Endothelial cell of umbilical vein (primary cell): ENCODE data around the gene SNX30. TPM values are rescaled to one million over a fixed set of nuclear protein-coding genes. Genes with fewer than 3 reads are reported as not detected.

Source experiments
- BruUV-seq: library from RNA; stranded (reverse); fragments of 400-500 nt; replicated peaks from 2 replicates; lab custom pipeline; 2021; lab: Mats Ljungman, UMichigan
- CTCF ChIA-PET: fragments of 300-600, 350-600 bp; sonication (Branson Sonifier 250); formaldehyde crosslinking; loops from one replicate; lab custom pipeline; 2021; ENCODE audit warnings: antibody characterized with exemption, inconsistent platforms; lab: Charles Lee
- POLR2A ChIA-PET: fragments of 300-600, 350-600 bp; sonication (Branson Sonifier 250); formaldehyde crosslinking; loops from one replicate; lab custom pipeline; 2021; ENCODE audit warnings: antibody characterized with exemption, inconsistent platforms; lab: Charles Lee
- DNase-seq: peaks from one replicate; pipeline ENCODE4 v3.0.0-alpha.2; 2011; ENCODE audit warnings: low read depth, low spot score
- FAIRE-seq: peaks from 2 replicates; lab custom pipeline; 2011; peaks lifted over from hg19 to GRCh38; lab: Jason Lieb, UNC
- H2AFZ ChIP-seq: 2 replicates; pipeline ENCODE4 v1.6.0; 2012; ENCODE audit warnings: low read depth, low read length, control low read depth, inconsistent platforms
- H3K27ac ChIP-seq: 2 replicates; pipeline ENCODE4 v1.5.1; 2011; ENCODE audit warnings: low read depth, mild to moderate bottlenecking, control low read depth, low read length, moderate library complexity; ENCODE audit not compliant: insufficient read depth
- H3K27me3 ChIP-seq, 2 experiments: 2 replicates each; pipeline versions ENCODE4 v1.6.0 to v1.6.1; 2011; ENCODE audit warnings: low read length in 2 of 2, mixed read lengths in 1 of 2; ENCODE audit not compliant: control insufficient read depth in 2 of 2, insufficient read depth in 2 of 2
- H3K36me3 ChIP-seq, 2 experiments: 2 replicates in 1 of 2; 3 replicates in 1 of 2; pipeline ENCODE4 v1.5.1; 2011; ENCODE audit warnings: low read length in 2 of 2, mild to moderate bottlenecking in 1 of 2, moderate library complexity in 1 of 2; ENCODE audit not compliant: control insufficient read depth in 2 of 2, insufficient read depth in 2 of 2; ENCODE audit errors: extremely low read depth in 1 of 2
- H3K4me1 ChIP-seq: 3 replicates; pipeline ENCODE4 v1.5.1; 2011; ENCODE audit warnings: mild to moderate bottlenecking, low read length; ENCODE audit not compliant: control insufficient read depth, insufficient read depth; ENCODE audit errors: extremely low read depth
- H3K4me2 ChIP-seq: 2 replicates; pipeline ENCODE4 v1.6.1; 2011; ENCODE audit warnings: low read length, control low read depth, mixed read lengths; ENCODE audit not compliant: insufficient read depth
- H3K4me3 ChIP-seq, 3 experiments: fragments of 200-600 bp in 1 of 3; sonication (generic), shearing (Covaris generic) in 1 of 3; replicated peaks in 1 of 3; 2 replicates each; pipeline ENCODE4 v1.5.1; 2011 to 2016; ENCODE audit warnings: control low read depth in 3 of 3, low read length in 3 of 3, mild to moderate bottlenecking in 2 of 3, inconsistent platforms in 1 of 3, low read depth in 1 of 3, moderate library complexity in 1 of 3; ENCODE audit not compliant: insufficient read depth in 1 of 3
- H3K79me2 ChIP-seq: 2 replicates; pipeline ENCODE4 v1.6.0; 2012; ENCODE audit warnings: low read length, inconsistent platforms; ENCODE audit not compliant: control insufficient read depth, insufficient read depth
- H3K9ac ChIP-seq: replicated peaks from 2 replicates; pipeline ENCODE3; 2011; ENCODE audit warnings: low read length, control low read depth; ENCODE audit not compliant: insufficient read depth; ENCODE audit errors: extremely low read depth
- H3K9me1 ChIP-seq: replicated peaks from 3 replicates; pipeline ENCODE4 v1.6.0; 2011; ENCODE audit warnings: mild to moderate bottlenecking, low read length; ENCODE audit not compliant: control insufficient read depth, insufficient read depth; ENCODE audit errors: extremely low read depth
- H3K9me3 ChIP-seq: replicated peaks from 2 replicates; pipeline ENCODE4 v1.5.1; 2012; ENCODE audit warnings: low read length, inconsistent platforms; ENCODE audit not compliant: control insufficient read depth, insufficient read depth
- H4K20me1 ChIP-seq: replicated peaks from 2 replicates; pipeline ENCODE3; 2011; ENCODE audit warnings: mild to moderate bottlenecking, low read length; ENCODE audit not compliant: control insufficient read depth, insufficient read depth; ENCODE audit errors: extremely low read depth
- CTCF ChIP-seq, 2 donors: IDR thresholded peaks; 1 replicate in 1 of 2; 2 replicates in 1 of 2; pipeline ENCODE4 v1.5.1; 2011; ENCODE audit warnings: low read length in 2 of 2, mild to moderate bottlenecking in 2 of 2, moderate library complexity in 2 of 2, control low read depth in 1 of 2, inconsistent platforms in 1 of 2, low read depth in 1 of 2; ENCODE audit not compliant: insufficient read depth in 1 of 2; ENCODE audit errors: extremely low read depth in 1 of 2
- EZH2 ChIP-seq: IDR thresholded peaks from 2 replicates; pipeline ENCODE4 v1.6.1; 2012; ENCODE audit warnings: borderline replicate concordance, low read depth, mild to moderate bottlenecking, moderate library complexity, low read length, inconsistent platforms; ENCODE audit not compliant: severe bottlenecking
- FOS ChIP-seq: IDR thresholded peaks from 2 replicates; pipeline ENCODE4 v1.6.1; 2011; ENCODE audit warnings: mild to moderate bottlenecking, low read length, moderate library complexity, borderline replicate concordance; ENCODE audit not compliant: insufficient read depth
- GATA2 ChIP-seq: IDR thresholded peaks from 2 replicates; pipeline ENCODE4 v1.7.0; 2011; ENCODE audit warnings: low read depth, mild to moderate bottlenecking, moderate library complexity, mixed read lengths, low read length; ENCODE audit not compliant: insufficient read length, insufficient read depth
- JUN ChIP-seq: IDR thresholded peaks from 2 replicates; pipeline ENCODE4 v1.6.1; 2011; ENCODE audit warnings: borderline replicate concordance, low read depth; ENCODE audit not compliant: insufficient read length, insufficient read depth
- MYC ChIP-seq: IDR thresholded peaks from one replicate; pipeline ENCODE4 v1.6.1; 2011; ENCODE audit warnings: mild to moderate bottlenecking, low read depth, low read length
- POLR2A ChIP-seq: IDR thresholded peaks from 2 replicates; pipeline ENCODE4 v1.6.1; 2012; ENCODE audit warnings: low read depth, mild to moderate bottlenecking, control low read depth, low read length
- POLR2AphosphoS5 ChIP-seq: IDR thresholded peaks from 2 replicates; pipeline ENCODE4 v1.6.1; 2012; ENCODE audit warnings: low read depth, mild to moderate bottlenecking, control low read depth, low read length, moderate library complexity; ENCODE audit not compliant: insufficient read depth
- dilution Hi-C: fragments of 300-500 bp; cut with MboI; formaldehyde crosslinking; loops from one replicate; pipeline ENCODE4 v1.15.0; 2019; ENCODE audit warnings: low sequenced_read_pairs; ENCODE audit not compliant: extremely low pct_ligation_motif_present
- intact Hi-C: fragments of 100-400 bp; cut with micrococcal nuclease; formaldehyde crosslinking; loops from one replicate; pipeline ENCODE4 v1.10.0; 2022
- polyA plus RNA-seq, 4 experiments: library from polyadenylated mRNA; depleted of rRNA in 3 of 4; stranded (reverse) in 3 of 4; unstranded in 1 of 4; fragments of >200 nt; gene quantifications; 2 replicates each; pipeline versions ENCODE4 v1.2.1 to v1.2.3, GENCODE V29; 2011 to 2012; ENCODE audit warnings: missing spikeins in 1 of 4
- total RNA-seq: library from RNA; stranded (reverse); gene quantifications from 2 replicates; pipeline ENCODE4 v1.2.3, GENCODE V29; 2021
- TF ChIP-seq, protein P1 (sequence below): IDR thresholded peaks from 2 replicates; pipeline ENCODE4 v1.6.1; 2011; ENCODE audit not compliant: insufficient read depth, insufficient read length

SNX30 gene
- total and polyA plus RNA-seq, 2 donors (not counting 3 experiments of a cell fraction or from before 2014, with no cell fraction given), result 2.8 to 6.3 TPM

DNA sequence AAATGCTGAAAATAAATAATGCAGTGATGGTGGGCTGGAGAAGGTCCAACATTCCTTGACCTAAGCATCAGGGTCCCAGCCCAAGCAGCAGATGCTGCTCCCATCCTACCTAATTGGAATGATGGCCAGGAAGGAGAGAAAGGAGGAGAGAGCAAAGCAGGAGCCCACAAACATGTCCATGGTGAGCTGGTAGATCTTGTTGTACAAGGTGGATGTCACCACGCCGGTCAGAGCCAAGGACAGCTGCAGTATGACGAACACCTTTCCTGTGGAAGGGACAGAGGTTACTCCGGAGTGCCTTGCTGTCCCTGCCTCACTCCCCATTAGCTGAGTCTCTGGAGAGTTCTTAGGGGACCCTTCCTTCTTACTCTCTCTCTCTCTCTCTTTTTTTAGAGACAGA, 135.8 kb downstream of the SNX30 start:
- FAIRE-seq (no peak), DNase-seq (no peak)
- no TSS peak for BruUV-seq
- no peak overlapping the region for H3K4me2 ChIP-seq
- H3K36me3 ChIP-seq, result no peaks in the 10 kb centered on the region
- peaks cover 12 to 14% of the 10 kb centered on the region in 2 experiments for H3K27me3 ChIP-seq
- TF ChIP-seq JUN, result no peak
- TF ChIP-seq GATA2, result no peak
- TF ChIP-seq FOS, result no peak
- TF ChIP-seq, protein P1, sequence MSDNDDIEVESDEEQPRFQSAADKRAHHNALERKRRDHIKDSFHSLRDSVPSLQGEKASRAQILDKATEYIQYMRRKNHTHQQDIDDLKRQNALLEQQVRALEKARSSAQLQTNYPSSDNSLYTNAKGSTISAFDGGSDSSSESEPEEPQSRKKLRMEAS, result no peak
- TF ChIP-seq MYC, result no peak
- no peak for TF ChIP-seq POLR2A
- TF ChIP-seq CTCF (IDR thresholded peaks at IDR 0.05; ENCODE audit: extremely low read depth in 1 of 2, insufficient read depth in 1 of 2, low read depth in 1 of 2, low read length in 2 of 2), result no peak
- TF ChIP-seq POLR2AphosphoS5, result no peak
- TF ChIP-seq EZH2, result no peak
- H3K9ac ChIP-seq, result no peak overlapping the region
- CTCF ChIA-PET, result interaction anchor here (3.2 kb wide), 1 partner anchor 17 kb away, joined by 16 read pairs; no protein-coding TSS in a partner anchor
- H3K27ac ChIP-seq, result no peak overlapping the region
- H3K4me3 ChIP-seq, result no peak overlapping the region
- dilution Hi-C loops, result no loop called here
- no peaks in the 10 kb centered on the region for H4K20me1 ChIP-seq
- intact Hi-C loops, result no loop called here
- H3K9me1 ChIP-seq, result no peaks in the 10 kb centered on the region
- no peak overlapping the region for H2AFZ ChIP-seq
- POLR2A ChIA-PET, result no interaction called here
- H3K79me2 ChIP-seq, result no peaks in the 10 kb centered on the region
- H3K4me1 ChIP-seq, result no peaks in the 10 kb centered on the region
- H3K9me3 ChIP-seq, result no peaks in the 10 kb centered on the region
